ENCODE data around the gene TPRG1. TPM values are rescaled to one million over a fixed set of nuclear protein-coding genes. Genes with fewer than 3 reads are reported as not detected.

TPRG1 gene
- total RNA-seq, 1 donor from 2014 or later: 3.3 TPM

GRCh38 chr3:189330066-189330465 lies 158.3 kb downstream of the TPRG1 start:
- intact Hi-C loops (cut with DNase I): no loop called here
- ATAC-seq (no peak), DNase-seq (ENCODE audit: missing footprints) (no peak)

- intact Hi-C loops (cut with DNase I): no loop called here
- ATAC-seq: no peak
- no peak for DNase-seq (ENCODE audit: missing footprints)
Measured at GRCh38 chr3:189331002-189331418, 159.2 kb downstream of the TPRG1 start.

- ATAC-seq (no peak), DNase-seq (ENCODE audit: missing footprints) (no peak)
- intact Hi-C loops (cut with DNase I): no loop called here
Measured at GRCh38 chr3:189334064-189334920, 162.5 kb downstream of the TPRG1 start.

GRCh38 chr3:189337673-189338091 lies 165.9 kb downstream of the TPRG1 start:
- intact Hi-C loops (cut with DNase I): no loop called here
- ATAC-seq: no peak
- DNase-seq (ENCODE audit: missing footprints): no peak

GRCh38 chr3:189338366-189338765 lies 166.6 kb downstream of the TPRG1 start:
- DNase-seq (ENCODE audit: missing footprints) (no peak), ATAC-seq (peak; percentile 90)
- intact Hi-C loops (cut with DNase I): no loop called here

GRCh38 chr3:189339996-189340395 lies 168.2 kb downstream of the TPRG1 start:
- intact Hi-C loops (cut with DNase I): no loop called here
- no peak for DNase-seq (ENCODE audit: missing footprints)
- ATAC-seq: no peak

GRCh38 chr3:189340680-189341460 lies 169.1 kb downstream of the TPRG1 start:
- no peak for DNase-seq (ENCODE audit: missing footprints)
- ATAC-seq: no peak
- intact Hi-C loops (cut with DNase I): no loop called here

GRCh38 chr3:189342811-189343210 lies 171.0 kb downstream of the TPRG1 start:
- intact Hi-C loops (cut with DNase I): no loop called here
- no peak for ATAC-seq

GRCh38 chr3:189344996-189345395 lies 173.2 kb downstream of the TPRG1 start:
- intact Hi-C loops (cut with DNase I): no loop called here
- no peak for ATAC-seq
- no peak for DNase-seq (ENCODE audit: missing footprints)

More at GRCh38 chr3:189342811-189343210, 171.0 kb downstream of the TPRG1 start:
- no peak for DNase-seq (ENCODE audit: missing footprints)

GRCh38 chr3:189349772-189350171 lies 178.0 kb downstream of the TPRG1 start:
- DNase-seq (ENCODE audit: missing footprints) (no peak), ATAC-seq (no peak)
- intact Hi-C loops (cut with DNase I): no loop called here

GRCh38 chr3:189353318-189353965 lies 181.7 kb downstream of the TPRG1 start:
- ATAC-seq: no peak
- intact Hi-C loops (cut with DNase I): no loop called here

GRCh38 chr3:189353988-189354889 lies 182.5 kb downstream of the TPRG1 start:
- no peak for ATAC-seq
- intact Hi-C loops (cut with DNase I): no loop called here

More at GRCh38 chr3:189353318-189353965, 181.7 kb downstream of the TPRG1 start:
- no peak for DNase-seq (ENCODE audit: missing footprints)

GRCh38 chr3:189355115-189355480 lies 183.3 kb downstream of the TPRG1 start:
- DNase-seq (ENCODE audit: missing footprints) (no peak), ATAC-seq (no peak)
- intact Hi-C loops (cut with DNase I): no loop called here

More at GRCh38 chr3:189353988-189354889, 182.5 kb downstream of the TPRG1 start:
- no peak for DNase-seq (ENCODE audit: missing footprints)

GRCh38 chr3:189355481-189356201 lies 183.9 kb downstream of the TPRG1 start:
- intact Hi-C loops (cut with DNase I): no loop called here
- DNase-seq (ENCODE audit: missing footprints) (no peak), ATAC-seq (peak; percentile 73)

GRCh38 chr3:189360291-189360690 lies 188.5 kb downstream of the TPRG1 start:
- intact Hi-C loops (cut with DNase I): no loop called here
- ATAC-seq (no peak), DNase-seq (ENCODE audit: missing footprints) (no peak)

- ATAC-seq: no peak
- intact Hi-C loops (cut with DNase I): no loop called here
Measured at GRCh38 chr3:189361103-189361835, 189.5 kb downstream of the TPRG1 start.

GRCh38 chr3:189363590-189364255 lies 192.0 kb downstream of the TPRG1 start:
- intact Hi-C loops (cut with DNase I): no loop called here
- ATAC-seq: peak; percentile 72
- no peak for DNase-seq (ENCODE audit: missing footprints)

More at GRCh38 chr3:189361103-189361835, 189.5 kb downstream of the TPRG1 start:
- no peak for DNase-seq (ENCODE audit: missing footprints)

Measured in Right ventricle myocardium inferior (tissue), 1 donor.